Natural killer cell (primary cell): ENCODE results near the gene NVL. TPM values are rescaled to one million over a fixed set of nuclear protein-coding genes. Genes with fewer than 3 reads are reported as not detected.

ENCODE experiments used
- ATAC-seq, 3 donors: fragments of 150-1000 bp in 2 of 3; fragments of 200-7000 bp in 1 of 3; cut with Tn5 transposase; 1 replicate in 1 of 3; 2 replicates in 2 of 3; pipeline ENCODE4 v1.10.0; 2021; ENCODE audit warnings: mild to moderate bottlenecking in 2 of 3, moderate library complexity in 2 of 3
- DNase-seq, 2 donors: peaks; one replicate each; pipeline versions ENCODE4 v3.0.0 to v3.0.0-alpha.2; 2013 to 2021; ENCODE audit warnings: mixed read lengths in 1 of 2
- H3K27ac ChIP-seq: one replicate; pipeline ENCODE4 v1.5.1; 2013; ENCODE audit warnings: mild to moderate bottlenecking, low read length
- H3K27me3 ChIP-seq: one replicate; pipeline ENCODE4 v1.6.1; 2013; ENCODE audit warnings: low read length; ENCODE audit not compliant: control insufficient read depth, insufficient read depth
- H3K36me3 ChIP-seq: one replicate; pipeline ENCODE4 v1.6.1; 2013; ENCODE audit warnings: low read length; ENCODE audit not compliant: control insufficient read depth, insufficient read depth
- H3K4me1 ChIP-seq: one replicate; pipeline ENCODE4 v1.6.1; 2013; ENCODE audit warnings: low read length; ENCODE audit not compliant: control insufficient read depth, insufficient read depth
- H3K4me3 ChIP-seq: one replicate; pipeline ENCODE4 v1.5.1; 2013; ENCODE audit warnings: low read length
- H3K9me3 ChIP-seq: one replicate; pipeline ENCODE4 v1.6.1; 2013; ENCODE audit warnings: low read length; ENCODE audit not compliant: control insufficient read depth, insufficient read depth
- H3K27ac Mint-ChIP-seq, 2 donors: one replicate each; pipeline ENCODE4 v1.8.0; 2022; ENCODE audit warnings: mild to moderate bottlenecking in 2 of 2, mixed read lengths in 2 of 2, moderate library complexity in 1 of 2
- H3K27me3 Mint-ChIP-seq, 2 donors: one replicate each; pipeline ENCODE4 v1.8.0; 2022; ENCODE audit warnings: low read depth in 2 of 2, mixed read lengths in 2 of 2
- H3K36me3 Mint-ChIP-seq: one replicate; pipeline ENCODE4 v1.8.0; 2022; ENCODE audit warnings: mixed read lengths
- H3K4me1 Mint-ChIP-seq, 2 donors: one replicate each; pipeline ENCODE4 v1.8.0; 2022; ENCODE audit warnings: mixed read lengths in 2 of 2
- H3K4me3 Mint-ChIP-seq: one replicate; pipeline ENCODE4 v1.8.0; 2022; ENCODE audit warnings: mild to moderate bottlenecking, moderate library complexity, mixed read lengths
- H3K9me3 Mint-ChIP-seq, 2 donors: one replicate each; pipeline ENCODE4 v1.8.0; 2022; ENCODE audit warnings: mixed read lengths in 2 of 2
- CTCF ChIP-seq: fragments of 200-600 bp; IDR thresholded peaks from one replicate; pipeline ENCODE4 v1.8.0; 2022; ENCODE audit warnings: antibody characterized with exemption
- WGBS: methylation state at CpG from one replicate; pipeline ENCODE4 v1.1.7; 2013; ENCODE audit warnings: missing lambda C conversion rate; ENCODE audit not compliant: insufficient coverage; 5-methylcytosine and 5-hydroxymethylcytosine counted together
- intact Hi-C: fragments of 100-400 bp; cut with micrococcal nuclease; formaldehyde crosslinking; loops from one replicate; pipeline ENCODE4 v1.14.2; 2022
- total RNA-seq, 4 donors: library from RNA; stranded (reverse); fragments of 120-200 nt in 1 of 4; gene quantifications; one replicate each; pipeline versions ENCODE4 v1.2.3 to v1.2.4, GENCODE V29; 2013 to 2022

NVL gene
- total RNA-seq, 3 donors from 2014 or later (not counting 1 experiment from before 2014, with no cell fraction given) = 28.1 to 39.5 (median 32.4) TPM

GRCh38 chr1:224308064-224308463 lies 21.9 kb downstream of the NVL start:
- H3K9me3 Mint-ChIP-seq = no peaks in the 10 kb centered on the region
- no peaks in the 10 kb centered on the region for H3K4me1 Mint-ChIP-seq
- H3K27ac Mint-ChIP-seq = no peak overlapping the region
- ATAC-seq = no peak
- Histone ChIP-seq H3K4me3 (no peak overlapping the region), H3K36me3 (peaks cover 57% of the 10 kb centered on the region), H3K27ac (no peak overlapping the region), H3K9me3 (no peaks in the 10 kb centered on the region), H3K4me1 (no peaks in the 10 kb centered on the region), H3K27me3 (no peaks in the 10 kb centered on the region)
- intact Hi-C loops = no loop called here
- H3K36me3 Mint-ChIP-seq = peaks cover 23% of the 10 kb centered on the region
- TF ChIP-seq CTCF = no peak
- DNase-seq = no peak
- WGBS = 64% methylated on average over 3 of the region's 3 CpGs
- H3K4me3 Mint-ChIP-seq = no peak overlapping the region
- H3K27me3 Mint-ChIP-seq = no peaks in the 10 kb centered on the region

GRCh38 chr1:224304767-224305166 lies 25.2 kb downstream of the NVL start:
- Histone ChIP-seq H3K27ac (no peak overlapping the region), H3K36me3 (peaks cover 71% of the 10 kb centered on the region), H3K4me3 (no peak overlapping the region), H3K27me3 (no peaks in the 10 kb centered on the region), H3K9me3 (no peaks in the 10 kb centered on the region), H3K4me1 (no peaks in the 10 kb centered on the region)
- H3K36me3 Mint-ChIP-seq = peaks cover 23% of the 10 kb centered on the region
- H3K4me1 Mint-ChIP-seq = no peaks in the 10 kb centered on the region
- no peak for ATAC-seq
- no peak for DNase-seq
- H3K27me3 Mint-ChIP-seq = no peaks in the 10 kb centered on the region
- no peaks in the 10 kb centered on the region for H3K9me3 Mint-ChIP-seq
- peak overlapping the region in 1 of 2 donors; percentile 69 for H3K27ac Mint-ChIP-seq
- H3K4me3 Mint-ChIP-seq = no peak overlapping the region
- intact Hi-C loops = no loop called here
- no CpG with 5 or more reads among the region's 2 CpGs for WGBS
- no peak for TF ChIP-seq CTCF

- H3K9me3 Mint-ChIP-seq = no peaks in the 10 kb centered on the region
- Histone ChIP-seq H3K4me3 (no peak overlapping the region), H3K4me1 (no peaks in the 10 kb centered on the region), H3K36me3 (peaks cover 76% of the 10 kb centered on the region), H3K27ac (no peak overlapping the region), H3K9me3 (no peaks in the 10 kb centered on the region), H3K27me3 (no peaks in the 10 kb centered on the region)
- H3K36me3 Mint-ChIP-seq = peaks cover 21% of the 10 kb centered on the region
- TF ChIP-seq CTCF = no peak
- no peaks in the 10 kb centered on the region for H3K27me3 Mint-ChIP-seq
- H3K4me1 Mint-ChIP-seq = no peaks in the 10 kb centered on the region
- WGBS = 98% methylated on average over 7 of the region's 7 CpGs
- DNase-seq = no peak
- intact Hi-C loops = no loop called here
- no peak overlapping the region for H3K27ac Mint-ChIP-seq
- no peak for ATAC-seq
- H3K4me3 Mint-ChIP-seq = no peak overlapping the region
Observed at GRCh38 chr1:224302947-224303346, 27.0 kb downstream of the NVL start.

GRCh38 chr1:224301391-224301790 lies 28.6 kb downstream of the NVL start:
- intact Hi-C loops = no loop called here
- ATAC-seq = no peak
- no peak for DNase-seq
- Mint-ChIP-seq H3K4me3 (no peak overlapping the region), H3K36me3 (peaks cover 8% of the 10 kb centered on the region), H3K27ac (no peak overlapping the region), H3K9me3 (no peaks in the 10 kb centered on the region), H3K4me1 (no peaks in the 10 kb centered on the region), H3K27me3 (no peaks in the 10 kb centered on the region)
- no peak for TF ChIP-seq CTCF
- no peaks in the 10 kb centered on the region for H3K9me3 ChIP-seq
- whole genome bisulfite sequencing = 86% methylated on average over 1 of the region's 1 CpG
- H3K27ac ChIP-seq = no peak overlapping the region
- no peak overlapping the region for H3K4me3 ChIP-seq
- peaks cover 70% of the 10 kb centered on the region for H3K36me3 ChIP-seq
- H3K27me3 ChIP-seq = no peaks in the 10 kb centered on the region
- no peaks in the 10 kb centered on the region for H3K4me1 ChIP-seq
